SK-MEL-5 (cell line): ENCODE data around the gene EPHX1. TPM values are rescaled to one million over a fixed set of nuclear protein-coding genes. Genes with fewer than 3 reads are reported as not detected.

ENCODE experiments used
- DNase-seq: peaks from one replicate; pipeline ENCODE4 v3.0.0-alpha.2; 2016; ENCODE audit warnings: low read depth, low spot score
- in situ Hi-C: cut with HindIII; loops from 2 replicates; pipeline ENCODE4 v1.10.0; 2016; ENCODE audit warnings: low sequenced_read_pairs, high pct_unique_total_duplicates, low pct_unique_long_range_greater_than_20kb
- total RNA-seq: library from RNA; depleted of rRNA; stranded (reverse); fragments of >200 nt; shearing (Covaris generic); gene quantifications from 2 replicates; pipeline ENCODE4 v1.2.3, GENCODE V29; 2014

EPHX1 gene
- total RNA-seq, 1 experiment from 2014 or later: 21.8 TPM

GRCh38 chr1:225866981-225867380, 57.1 kb downstream of the EPHX1 start:
- DNase-seq: peak; percentile 30

GRCh38 chr1:225868631-225869330, 58.9 kb downstream of the EPHX1 start:
- DNase-seq: no peak
- in situ Hi-C loops: no loop called here

More at GRCh38 chr1:225866981-225867380, 57.1 kb downstream of the EPHX1 start:
- in situ Hi-C loops: no loop called here

- DNase-seq: no peak
- in situ Hi-C loops: no loop called here
These were observed 61.0 kb downstream of the EPHX1 start for GRCh38 chr1:225870911-225871310.

- in situ Hi-C loops: no loop called here
- DNase-seq: no peak
These were observed 61.6 kb downstream of the EPHX1 start for GRCh38 chr1:225871359-225872074.

GRCh38 chr1:225872075-225872430, 62.1 kb downstream of the EPHX1 start:
- DNase-seq: no peak
- in situ Hi-C loops: no loop called here

GRCh38 chr1:225873281-225873850, 63.4 kb downstream of the EPHX1 start:
- in situ Hi-C loops: no loop called here
- no peak for DNase-seq

- DNase-seq: no peak
- in situ Hi-C loops: no loop called here
These were observed 64.5 kb downstream of the EPHX1 start for GRCh38 chr1:225874431-225874830.

- in situ Hi-C loops: no loop called here
- DNase-seq: no peak
These were observed 65.3 kb downstream of the EPHX1 start for GRCh38 chr1:225875044-225875815.

- no peak for DNase-seq
- in situ Hi-C loops: no loop called here
These were observed 67.1 kb downstream of the EPHX1 start for GRCh38 chr1:225876900-225877510.

GRCh38 chr1:225877580-225877979, 67.7 kb downstream of the EPHX1 start:
- peak; percentile 84 for DNase-seq
- in situ Hi-C loops: no loop called here

- in situ Hi-C loops: no loop called here
- no peak for DNase-seq
These were observed 68.4 kb downstream of the EPHX1 start for GRCh38 chr1:225878282-225878681.

GRCh38 chr1:225879521-225880221, 69.7 kb downstream of the EPHX1 start:
- peak; percentile 55 for DNase-seq
- in situ Hi-C loops: no loop called here

- no peak for DNase-seq
- in situ Hi-C loops: no loop called here
These were observed 70.3 kb downstream of the EPHX1 start for GRCh38 chr1:225880222-225880588.

- in situ Hi-C loops: no loop called here
- DNase-seq: no peak
These were observed 70.7 kb downstream of the EPHX1 start for GRCh38 chr1:225880636-225881035.

- in situ Hi-C loops: no loop called here
- DNase-seq: peak; percentile 36
These were observed 71.4 kb downstream of the EPHX1 start for GRCh38 chr1:225881081-225881958.

- peak; percentile 75 for DNase-seq
- in situ Hi-C loops: no loop called here
These were observed 72.2 kb downstream of the EPHX1 start, which contains the start of gene TMEM63A for GRCh38 chr1:225881959-225882693. Gene TMEM63A, minus strand, starts transcription at chr1:225882380. Its CDS starts 4,800 bp downstream, at chr1:225877580.
